ENCODE data around the gene ARGLU1. TPM values are rescaled to one million over a fixed set of nuclear protein-coding genes. Genes with fewer than 3 reads are reported as not detected.

Gene ARGLU1
- total RNA-seq, 1 experiment from 2014 or later: 115 TPM

GRCh38 chr13:106535552-106536243, 32.2 kb downstream of the ARGLU1 start, which contains the start of gene EFNB2:
Gene EFNB2 (minus strand): TSS chr13:106535662. CDS start chr13:106534964, 698 bp downstream.
- 0 out of 2 replicates have a peak, but pooled peaks cover under 1% of the 10 kb centered on the region for H3K36me3 Mint-ChIP-seq
- POLR2A ChIA-PET: interaction anchor here (0.6 to 1.9 kb wide), 9 partner anchors 13 to 607 kb away, joined by 3 to 9 read pairs (median 3); partner anchors contain the start of gene ARGLU1
- H3K4me3 Mint-ChIP-seq: peak within 1 kb of the TSS; percentile 82
- CTCF ChIA-PET: interaction anchor here (0.6 to 3.9 kb wide), 13 partner anchors 9 to 1762 kb away, joined by 3 to 28 read pairs (median 4); partner anchors contain the start of gene ARGLU1
- H3K27ac Mint-ChIP-seq: peak within 1 kb of the TSS; percentile 72; the same call in 1 of the 2 replicates
- peak; percentile 91 for DNase-seq (ENCODE audit: low spot score)
- ATAC-seq: peak; percentile 80
- no peaks in the 10 kb centered on the region for H3K9me3 Mint-ChIP-seq
- H3K27me3 Mint-ChIP-seq (ENCODE audit: low read depth): peaks cover 10% of the 10 kb centered on the region
- H3K4me1 Mint-ChIP-seq: peaks cover 44% of the 10 kb centered on the region
- TF ChIP-seq, protein P1, sequence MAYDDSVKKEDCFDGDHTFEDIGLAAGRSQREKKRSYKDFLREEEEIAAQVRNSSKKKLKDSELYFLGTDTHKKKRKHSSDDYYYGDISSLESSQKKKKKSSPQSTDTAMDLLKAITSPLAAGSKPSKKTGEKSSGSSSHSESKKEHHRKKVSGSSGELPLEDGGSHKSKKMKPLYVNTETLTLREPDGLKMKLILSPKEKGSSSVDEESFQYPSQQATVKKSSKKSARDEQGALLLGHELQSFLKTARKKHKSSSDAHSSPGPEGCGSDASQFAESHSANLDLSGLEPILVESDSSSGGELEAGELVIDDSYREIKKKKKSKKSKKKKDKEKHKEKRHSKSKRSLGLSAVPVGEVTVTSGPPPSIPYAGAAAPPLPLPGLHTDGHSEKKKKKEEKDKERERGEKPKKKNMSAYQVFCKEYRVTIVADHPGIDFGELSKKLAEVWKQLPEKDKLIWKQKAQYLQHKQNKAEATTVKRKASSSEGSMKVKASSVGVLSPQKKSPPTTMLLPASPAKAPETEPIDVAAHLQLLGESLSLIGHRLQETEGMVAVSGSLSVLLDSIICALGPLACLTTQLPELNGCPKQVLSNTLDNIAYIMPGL (CRISPR knock-in tag; IDR thresholded peaks at IDR 0.05): no peak
- TF ChIP-seq, protein P2, sequence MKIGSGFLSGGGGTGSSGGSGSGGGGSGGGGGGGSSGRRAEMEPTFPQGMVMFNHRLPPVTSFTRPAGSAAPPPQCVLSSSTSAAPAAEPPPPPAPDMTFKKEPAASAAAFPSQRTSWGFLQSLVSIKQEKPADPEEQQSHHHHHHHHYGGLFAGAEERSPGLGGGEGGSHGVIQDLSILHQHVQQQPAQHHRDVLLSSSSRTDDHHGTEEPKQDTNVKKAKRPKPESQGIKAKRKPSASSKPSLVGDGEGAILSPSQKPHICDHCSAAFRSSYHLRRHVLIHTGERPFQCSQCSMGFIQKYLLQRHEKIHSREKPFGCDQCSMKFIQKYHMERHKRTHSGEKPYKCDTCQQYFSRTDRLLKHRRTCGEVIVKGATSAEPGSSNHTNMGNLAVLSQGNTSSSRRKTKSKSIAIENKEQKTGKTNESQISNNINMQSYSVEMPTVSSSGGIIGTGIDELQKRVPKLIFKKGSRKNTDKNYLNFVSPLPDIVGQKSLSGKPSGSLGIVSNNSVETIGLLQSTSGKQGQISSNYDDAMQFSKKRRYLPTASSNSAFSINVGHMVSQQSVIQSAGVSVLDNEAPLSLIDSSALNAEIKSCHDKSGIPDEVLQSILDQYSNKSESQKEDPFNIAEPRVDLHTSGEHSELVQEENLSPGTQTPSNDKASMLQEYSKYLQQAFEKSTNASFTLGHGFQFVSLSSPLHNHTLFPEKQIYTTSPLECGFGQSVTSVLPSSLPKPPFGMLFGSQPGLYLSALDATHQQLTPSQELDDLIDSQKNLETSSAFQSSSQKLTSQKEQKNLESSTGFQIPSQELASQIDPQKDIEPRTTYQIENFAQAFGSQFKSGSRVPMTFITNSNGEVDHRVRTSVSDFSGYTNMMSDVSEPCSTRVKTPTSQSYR (CRISPR knock-in tag; IDR thresholded peaks at IDR 0.05): 0 out of 2 replicates have a peak, but pooled peaks have one; percentile 49
- TF ChIP-seq E2F4 (CRISPR knock-in tag; IDR thresholded peaks at IDR 0.05; ENCODE audit: borderline replicate concordance, low read depth) (no peak), CBFB (CRISPR knock-in tag; IDR thresholded peaks at IDR 0.05; ENCODE audit: low read depth) (no peak; the same call in 1 of the 2 replicates), PRDM15 (CRISPR knock-in tag; IDR thresholded peaks at IDR 0.05) (peak; percentile 10; the same call in 1 of the 2 replicates), JUN (CRISPR knock-in tag; IDR thresholded peaks at IDR 0.05) (0 out of 2 replicates have a peak, but pooled peaks have one; percentile 23), ESRRA (CRISPR knock-in tag; IDR thresholded peaks at IDR 0.05; ENCODE audit: borderline replicate concordance) (no peak; the same call in 1 of the 2 replicates), TCF7 (CRISPR knock-in tag; IDR thresholded peaks at IDR 0.05; ENCODE audit: low read depth) (peak; percentile 80; the same call in 1 of the 2 replicates), JAZF1 (CRISPR knock-in tag; IDR thresholded peaks at IDR 0.05) (no peak), ZNF232 (CRISPR knock-in tag; IDR thresholded peaks at IDR 0.05) (no peak), CREM (CRISPR knock-in tag; IDR thresholded peaks at IDR 0.05) (0 out of 2 replicates have a peak, but pooled peaks have one; percentile 24), CREB1 (CRISPR knock-in tag; IDR thresholded peaks at IDR 0.05) (peak; percentile 89), FOXP1 (CRISPR knock-in tag; IDR thresholded peaks at IDR 0.05; ENCODE audit: borderline replicate concordance) (peak; percentile 90), TEAD1 (CRISPR knock-in tag; IDR thresholded peaks at IDR 0.05) (peak; percentile 15; the same call in 1 of the 2 replicates), IRF1 (CRISPR knock-in tag; IDR thresholded peaks at IDR 0.05) (peak; percentile 53; the same call in 1 of the 2 replicates), MLX (CRISPR knock-in tag; IDR thresholded peaks at IDR 0.05) (no peak), HMGA2 (CRISPR knock-in tag; IDR thresholded peaks at IDR 0.05) (no peak), ZNF138 (CRISPR knock-in tag; conservative IDR thresholded peaks at IDR 0.05) (0 out of 2 replicates have a peak, but pooled peaks have one; percentile 8), PRRX2 (CRISPR knock-in tag; IDR thresholded peaks at IDR 0.05) (no peak)
- TF ChIP-seq, protein P3, sequence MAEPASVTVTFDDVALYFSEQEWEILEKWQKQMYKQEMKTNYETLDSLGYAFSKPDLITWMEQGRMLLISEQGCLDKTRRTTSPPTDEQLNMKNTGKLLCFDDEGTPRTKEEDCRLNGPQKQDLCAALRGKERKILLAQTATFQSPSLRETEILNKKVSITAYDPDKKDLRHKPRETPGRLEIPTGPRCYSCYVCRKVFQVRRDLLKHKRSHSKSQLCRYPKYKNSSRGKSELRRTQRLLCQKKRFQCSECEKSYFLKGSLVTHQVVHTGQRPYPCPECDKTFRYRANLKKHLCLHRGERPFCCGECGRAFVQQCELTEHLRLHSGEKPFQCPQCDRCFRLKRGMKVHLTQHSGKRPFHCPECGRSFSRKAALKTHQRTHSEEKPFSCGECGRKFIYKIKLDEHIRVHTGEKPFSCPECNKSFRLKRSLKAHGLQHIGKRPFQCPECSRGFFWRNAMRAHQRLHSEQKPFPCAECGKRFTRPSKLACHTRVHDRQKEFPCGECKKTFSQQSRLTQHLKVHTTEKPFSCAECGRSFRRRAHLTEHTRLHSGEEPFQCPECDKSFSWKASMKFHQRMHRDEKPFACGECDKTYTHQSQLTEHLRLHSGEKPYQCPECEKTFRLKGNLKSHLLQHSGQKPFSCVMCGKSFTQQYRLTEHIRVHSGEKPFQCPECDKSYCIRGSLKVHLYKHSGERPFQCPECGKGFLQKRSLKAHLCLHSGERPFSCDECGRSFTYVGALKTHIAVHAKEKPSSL (CRISPR knock-in tag; conservative IDR thresholded peaks at IDR 0.05): no peak
- TF ChIP-seq, protein P4, sequence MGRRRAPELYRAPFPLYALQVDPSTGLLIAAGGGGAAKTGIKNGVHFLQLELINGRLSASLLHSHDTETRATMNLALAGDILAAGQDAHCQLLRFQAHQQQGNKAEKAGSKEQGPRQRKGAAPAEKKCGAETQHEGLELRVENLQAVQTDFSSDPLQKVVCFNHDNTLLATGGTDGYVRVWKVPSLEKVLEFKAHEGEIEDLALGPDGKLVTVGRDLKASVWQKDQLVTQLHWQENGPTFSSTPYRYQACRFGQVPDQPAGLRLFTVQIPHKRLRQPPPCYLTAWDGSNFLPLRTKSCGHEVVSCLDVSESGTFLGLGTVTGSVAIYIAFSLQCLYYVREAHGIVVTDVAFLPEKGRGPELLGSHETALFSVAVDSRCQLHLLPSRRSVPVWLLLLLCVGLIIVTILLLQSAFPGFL (CRISPR knock-in tag; IDR thresholded peaks at IDR 0.05; ENCODE audit: borderline replicate concordance): peak; percentile 84; the same call in 1 of the 2 replicates

Data from WTC11 (cell line).